Activated T-cell treated with anti-CD3 and anti-CD28 coated beads, Interleukin-2, amount 50 U/mL, for 72 hours (primary cell): Measurements from ENCODE around the gene KMT2A. TPM values are rescaled to one million over a fixed set of nuclear protein-coding genes. Genes with fewer than 3 reads are reported as not detected.
"Not testable (repeated sequence)": the region's sequence is repeated elsewhere in the genome, so short reads cannot be mapped to it uniquely, and the experiment has no call there.

ENCODE experiments used
- ATAC-seq, 2 donors: fragments of 150-1000 bp; cut with Tn5 transposase; replicated peaks in 1 of 2; 2 replicates each; pipeline ENCODE4 v1.10.0; 2021; ENCODE audit warnings: moderate library complexity in 2 of 2, mild to moderate bottlenecking in 1 of 2
- DNase-seq, 2 donors: peaks; one replicate each; pipeline ENCODE4 v3.0.0; 2021 to 2022; ENCODE audit warnings: mixed read lengths in 1 of 2
- H3K27ac Mint-ChIP-seq: one replicate; pipeline ENCODE4 v1.8.0; 2022; ENCODE audit warnings: mild to moderate bottlenecking, moderate library complexity, mixed read lengths
- H3K27me3 Mint-ChIP-seq: one replicate; pipeline ENCODE4 v1.8.0; 2022; ENCODE audit warnings: low read depth, mixed read lengths
- H3K36me3 Mint-ChIP-seq, 2 donors: one replicate each; pipeline ENCODE4 v1.8.0; 2022; ENCODE audit warnings: mixed read lengths in 2 of 2, mild to moderate bottlenecking in 1 of 2; ENCODE audit not compliant: insufficient read depth in 2 of 2
- H3K4me1 Mint-ChIP-seq: one replicate; pipeline ENCODE4 v1.8.0; 2022; ENCODE audit warnings: low read depth, mixed read lengths
- H3K4me3 Mint-ChIP-seq, 2 donors: one replicate each; pipeline ENCODE4 v1.8.0; 2022; ENCODE audit warnings: mild to moderate bottlenecking in 2 of 2, mixed read lengths in 2 of 2, moderate library complexity in 2 of 2
- H3K9me3 Mint-ChIP-seq, 2 donors: one replicate each; pipeline ENCODE4 v1.8.0; 2022; ENCODE audit warnings: mixed read lengths in 2 of 2
- total RNA-seq, 2 donors: library from RNA; stranded (reverse); gene quantifications; one replicate each; pipeline ENCODE4 v1.2.3, GENCODE V29; 2022

The KMT2A gene
- total RNA-seq, 2 donors from 2014 or later: 106 to 124 TPM

GRCh38 chr11:118438314-118438931 lies 2.1 kb downstream of the KMT2A start:
- peaks cover 67% of the 10 kb centered on the region for H3K4me1 Mint-ChIP-seq
- H3K9me3 Mint-ChIP-seq: no peaks in the 10 kb centered on the region
- ATAC-seq (no peak), DNase-seq (peak; percentile 53 to 62)
- H3K27me3 Mint-ChIP-seq: no peaks in the 10 kb centered on the region
- peaks cover 4 to 11% of the 10 kb centered on the region in 2 donors for H3K36me3 Mint-ChIP-seq
- H3K4me3 Mint-ChIP-seq: peak overlapping the region; percentile 94 to 99
- peak overlapping the region; percentile 52 for H3K27ac Mint-ChIP-seq

DNA sequence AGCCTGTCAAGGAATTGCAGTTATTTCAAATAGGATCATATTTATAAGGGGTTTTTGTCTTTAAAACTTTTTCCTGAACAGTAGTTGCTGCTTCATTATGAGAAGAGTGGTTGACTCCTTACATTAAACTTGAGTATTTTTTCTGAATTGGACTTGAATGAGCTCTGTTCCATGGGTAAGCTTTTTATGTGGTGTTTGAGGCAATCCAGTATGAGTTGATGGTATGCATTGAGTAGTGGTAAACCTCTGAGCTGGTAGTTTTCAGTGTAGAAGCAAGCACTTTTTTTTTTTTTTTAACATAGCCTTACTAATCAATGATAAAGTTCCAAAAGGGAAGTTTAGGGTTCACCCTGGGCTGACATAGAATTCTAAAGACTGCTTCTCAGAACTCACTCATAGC lies 3.4 kb downstream of the KMT2A start:
- no peaks in the 10 kb centered on the region for H3K9me3 Mint-ChIP-seq
- ATAC-seq (peak; percentile 25 to 39), DNase-seq (peak; percentile 11 to 23)
- peak overlapping the region; percentile 52 for H3K27ac Mint-ChIP-seq
- H3K27me3 Mint-ChIP-seq: no peaks in the 10 kb centered on the region
- H3K36me3 Mint-ChIP-seq: peaks cover 4 to 11% of the 10 kb centered on the region in 2 donors
- peaks cover 69% of the 10 kb centered on the region for H3K4me1 Mint-ChIP-seq
- peak overlapping the region; percentile 94 to 99 for H3K4me3 Mint-ChIP-seq

DNA sequence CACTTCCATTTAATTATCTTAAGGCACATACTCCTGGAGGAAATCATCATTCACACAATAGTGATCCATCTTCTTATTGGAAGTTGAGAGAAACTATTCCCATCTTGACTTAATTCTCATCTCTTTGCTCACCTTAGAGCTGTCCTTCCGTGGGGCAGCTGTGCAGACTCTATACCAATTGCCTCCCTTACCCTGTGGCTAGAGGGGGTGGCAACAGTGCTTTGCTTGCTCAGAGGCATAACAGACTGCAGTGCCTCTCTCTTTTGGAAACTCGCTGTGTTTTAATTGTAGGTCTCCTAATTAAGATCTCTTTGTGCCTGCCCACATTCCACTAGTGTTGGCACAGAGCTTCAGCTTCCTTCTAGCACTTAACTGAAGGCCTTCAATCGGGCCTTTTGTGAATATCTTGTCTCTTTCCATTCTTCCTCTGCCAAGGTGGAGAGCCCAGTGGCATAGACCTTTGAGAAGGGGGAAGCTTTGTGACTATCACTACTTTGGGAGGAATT lies 5.5 kb downstream of the KMT2A start:
- H3K4me3 Mint-ChIP-seq: peak overlapping the region; percentile 71 to 94

GRCh38 chr11:118442301-118442700 lies 6.0 kb downstream of the KMT2A start:
- ATAC-seq: peak in 1 of 2 donors; percentile 6
- peaks cover 87% of the 10 kb centered on the region for H3K4me1 Mint-ChIP-seq
- H3K4me3 Mint-ChIP-seq: peak overlapping the region; percentile 71 to 94
- peaks cover 6 to 21% of the 10 kb centered on the region in 2 donors for H3K36me3 Mint-ChIP-seq
- peak overlapping the region; percentile 16 for H3K27ac Mint-ChIP-seq
- no peak for DNase-seq
- H3K27me3 Mint-ChIP-seq: no peaks in the 10 kb centered on the region
- no peaks in the 10 kb centered on the region for H3K9me3 Mint-ChIP-seq

More for the DNA sequence above, 5.5 kb downstream of the KMT2A start:
- H3K27me3 Mint-ChIP-seq: no peaks in the 10 kb centered on the region
- DNase-seq: peak; percentile 8 to 19
- H3K27ac Mint-ChIP-seq: peak overlapping the region; percentile 16
- ATAC-seq: peak in 1 of 2 donors; percentile 16
- H3K36me3 Mint-ChIP-seq: peaks cover 7 to 18% of the 10 kb centered on the region in 2 donors
- no peaks in the 10 kb centered on the region for H3K9me3 Mint-ChIP-seq
- H3K4me1 Mint-ChIP-seq: peaks cover 82% of the 10 kb centered on the region

- DNase-seq: no peak
- peak overlapping the region; percentile 16 for H3K27ac Mint-ChIP-seq
Measured at GRCh38 chr11:118442908-118443589, 6.8 kb downstream of the KMT2A start.

DNA sequence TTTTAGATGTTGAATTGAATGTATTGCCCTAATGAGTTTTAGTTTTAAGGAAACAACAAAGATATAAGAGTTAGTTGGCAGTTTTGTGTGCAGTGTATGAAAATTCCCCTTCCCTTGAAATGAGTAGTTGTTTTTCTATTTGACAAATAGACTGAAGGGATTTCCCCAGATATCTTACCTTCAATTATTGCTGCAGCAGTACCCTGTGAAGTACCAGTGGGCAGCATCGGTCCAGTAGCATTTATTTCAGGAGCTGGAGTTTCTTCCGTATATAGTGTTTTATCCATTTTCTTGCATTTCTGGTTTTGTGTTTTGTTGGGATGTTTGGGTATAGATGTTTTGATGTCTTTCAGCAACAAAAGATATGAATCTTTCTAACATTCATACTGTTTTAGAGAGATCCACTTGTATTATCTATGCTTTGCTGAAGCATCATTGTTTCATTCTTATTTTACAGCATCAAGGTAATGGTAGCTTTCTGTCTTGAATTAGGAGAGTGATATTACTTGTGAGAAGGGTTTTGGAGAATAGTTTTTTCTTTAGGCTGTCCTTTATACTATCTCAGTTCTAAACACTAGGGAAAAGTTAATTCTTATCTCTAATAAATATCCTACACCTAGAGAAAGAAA lies 7.4 kb downstream of the KMT2A start:
- peak; percentile 67 to 68 for ATAC-seq
- Mint-ChIP-seq H3K27ac (peak overlapping the region; percentile 16), H3K9me3 (no peaks in the 10 kb centered on the region), H3K27me3 (no peaks in the 10 kb centered on the region), H3K36me3 (peaks cover 4 to 22% of the 10 kb centered on the region in 2 donors), H3K4me1 (peaks cover 100% of the 10 kb centered on the region), H3K4me3 (peak overlapping the region; percentile 71 to 94)
- DNase-seq: peak in 1 of 2 donors; percentile 22

More at GRCh38 chr11:118442908-118443589, 6.8 kb downstream of the KMT2A start:
- Mint-ChIP-seq H3K27me3 (no peaks in the 10 kb centered on the region), H3K4me1 (peaks cover 94% of the 10 kb centered on the region), H3K36me3 (peaks cover 4 to 22% of the 10 kb centered on the region in 2 donors), H3K4me3 (peak overlapping the region; percentile 71 to 94), H3K9me3 (no peaks in the 10 kb centered on the region)
- ATAC-seq: peak; percentile 0 to 6

GRCh38 chr11:118447423-118447822 lies 11.1 kb downstream of the KMT2A start:
- Mint-ChIP-seq H3K27ac (peak overlapping the region; percentile 43), H3K4me1 (peaks cover 74% of the 10 kb centered on the region), H3K27me3 (no peaks in the 10 kb centered on the region), H3K36me3 (peaks cover 5 to 22% of the 10 kb centered on the region in 2 donors), H3K4me3 (peak overlapping the region in 1 of 2 donors; percentile 67), H3K9me3 (no peaks in the 10 kb centered on the region)
- no peak for ATAC-seq
- no peak for DNase-seq

DNA sequence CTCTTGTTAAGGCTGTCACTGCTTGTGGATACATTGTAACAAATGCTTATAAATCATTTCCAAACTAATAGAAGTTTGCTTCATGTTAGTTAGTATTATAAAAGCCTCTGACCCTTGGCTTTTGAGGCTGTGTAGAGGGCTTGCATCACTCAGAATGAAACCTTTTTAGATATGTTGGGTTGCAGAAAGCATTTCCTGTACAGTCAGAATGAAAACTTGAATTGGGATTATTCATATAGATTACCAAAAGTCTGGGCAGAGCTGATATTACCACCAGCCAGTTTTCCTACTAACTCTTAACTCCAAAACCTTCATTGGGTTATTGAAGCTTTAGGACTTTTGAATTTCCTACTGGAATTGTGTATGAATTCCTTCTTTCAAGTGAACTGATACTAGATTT lies 12.0 kb downstream of the KMT2A start:
- DNase-seq (peak; percentile 8 to 14), ATAC-seq (peak; percentile 72 to 80)
- H3K27ac Mint-ChIP-seq: peak overlapping the region; percentile 66
- peaks cover 6 to 26% of the 10 kb centered on the region in 2 donors for H3K36me3 Mint-ChIP-seq
- H3K27me3 Mint-ChIP-seq: no peaks in the 10 kb centered on the region
- H3K4me3 Mint-ChIP-seq: peak overlapping the region; percentile 17 to 73
- no peaks in the 10 kb centered on the region for H3K9me3 Mint-ChIP-seq
- H3K4me1 Mint-ChIP-seq: peaks cover 73% of the 10 kb centered on the region

DNA sequence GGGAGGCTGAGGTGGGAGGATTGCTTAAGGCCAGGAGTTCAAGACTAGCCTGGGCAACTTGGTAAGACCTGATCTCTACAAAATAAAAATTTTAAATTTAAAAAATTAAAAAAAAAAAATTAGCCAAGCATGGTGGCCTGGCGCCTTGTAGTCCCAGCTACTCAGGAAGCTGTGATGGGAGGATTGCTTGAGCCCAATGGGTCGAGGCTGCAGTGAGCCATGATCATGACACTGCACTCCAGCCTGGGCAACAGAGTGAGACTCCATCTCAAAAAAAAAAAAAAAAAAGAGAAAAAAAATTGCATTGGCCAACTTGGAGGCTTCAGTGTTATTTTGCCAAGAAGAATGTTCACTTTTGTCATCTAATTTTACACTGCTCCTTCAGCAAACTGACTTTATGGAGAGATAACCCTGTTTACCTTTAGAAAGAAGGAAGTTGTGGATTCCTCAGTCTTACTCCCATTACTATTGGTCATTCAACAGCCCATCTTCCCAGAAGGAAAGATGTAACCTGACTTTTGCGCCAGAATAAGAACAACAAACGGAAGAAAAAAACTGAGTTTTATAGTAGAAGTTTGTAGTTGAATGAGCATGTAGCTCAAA lies 13.1 kb downstream of the KMT2A start:
- H3K27ac Mint-ChIP-seq: peak overlapping the region; percentile 30

DNA sequence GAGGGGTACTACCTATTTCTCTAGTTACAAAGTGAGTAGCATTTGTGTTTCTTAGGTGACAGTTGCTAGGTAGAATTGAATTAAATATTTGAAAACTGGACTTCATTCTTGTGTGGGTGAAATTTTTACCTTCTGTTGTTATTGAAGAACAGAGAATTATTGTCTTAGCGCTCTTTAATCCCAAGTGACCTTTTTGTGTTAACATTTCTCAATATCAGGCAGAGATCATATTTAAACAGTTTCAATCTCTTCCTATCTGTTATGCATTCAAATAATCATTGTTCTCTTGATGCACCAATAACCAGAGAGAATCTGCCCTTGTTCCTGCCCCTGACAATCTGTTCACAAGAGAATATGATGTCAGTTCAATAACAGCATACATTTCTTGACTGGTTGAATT lies 14.2 kb downstream of the KMT2A start:
- Mint-ChIP-seq H3K4me3 (peak overlapping the region in 1 of 2 donors; percentile 0), H3K36me3 (peaks cover 7 to 21% of the 10 kb centered on the region in 2 donors), H3K4me1 (peaks cover 52% of the 10 kb centered on the region), H3K9me3 (no peaks in the 10 kb centered on the region), H3K27me3 (no peaks in the 10 kb centered on the region), H3K27ac (peak overlapping the region; percentile 2)
- no peak for ATAC-seq
- no peak for DNase-seq

More for the DNA sequence above, 13.1 kb downstream of the KMT2A start:
- H3K27me3 Mint-ChIP-seq: no peaks in the 10 kb centered on the region
- H3K9me3 Mint-ChIP-seq: no peaks in the 10 kb centered on the region
- peaks cover 10 to 26% of the 10 kb centered on the region in 2 donors for H3K36me3 Mint-ChIP-seq
- H3K4me1 Mint-ChIP-seq: peaks cover 63% of the 10 kb centered on the region
- ATAC-seq (no peak), DNase-seq (no peak)
- peak overlapping the region in 1 of 2 donors; percentile 14 for H3K4me3 Mint-ChIP-seq

- Mint-ChIP-seq H3K27ac (no peak overlapping the region), H3K4me1 (peaks cover 34% of the 10 kb centered on the region), H3K27me3 (no peaks in the 10 kb centered on the region), H3K4me3 (no peak overlapping the region), H3K9me3 (no peaks in the 10 kb centered on the region), H3K36me3 (peaks cover 1 to 10% of the 10 kb centered on the region in 2 donors)
- DNase-seq (no peak), ATAC-seq (no peak)
Measured at GRCh38 chr11:118462178-118462577, 25.9 kb downstream of the KMT2A start.

GRCh38 chr11:118468968-118469367 lies 32.7 kb downstream of the KMT2A start:
- not testable (repeated sequence) for DNase-seq, ATAC-seq, H3K27ac Mint-ChIP-seq, H3K4me3 Mint-ChIP-seq, H3K9me3 Mint-ChIP-seq, H3K27me3 Mint-ChIP-seq
- Mint-ChIP-seq H3K36me3 (peaks cover 7 to 27% of the 10 kb centered on the region in 2 donors), H3K4me1 (peaks cover 24% of the 10 kb centered on the region)
